ENCODE results near the gene RPLP2.

The RPLP2 gene

GRCh38 chr11:773830-774229 lies 35.9 kb upstream of the RPLP2 start:
- no peak for DNase-seq (ENCODE audit: low spot score)

GRCh38 chr11:774873-775592 lies 34.7 kb upstream of the RPLP2 start:
- DNase-seq (ENCODE audit: low spot score): no peak

GRCh38 chr11:776263-776560 lies 33.6 kb upstream of the RPLP2 start:
- no peak for DNase-seq (ENCODE audit: low spot score)

DNA sequence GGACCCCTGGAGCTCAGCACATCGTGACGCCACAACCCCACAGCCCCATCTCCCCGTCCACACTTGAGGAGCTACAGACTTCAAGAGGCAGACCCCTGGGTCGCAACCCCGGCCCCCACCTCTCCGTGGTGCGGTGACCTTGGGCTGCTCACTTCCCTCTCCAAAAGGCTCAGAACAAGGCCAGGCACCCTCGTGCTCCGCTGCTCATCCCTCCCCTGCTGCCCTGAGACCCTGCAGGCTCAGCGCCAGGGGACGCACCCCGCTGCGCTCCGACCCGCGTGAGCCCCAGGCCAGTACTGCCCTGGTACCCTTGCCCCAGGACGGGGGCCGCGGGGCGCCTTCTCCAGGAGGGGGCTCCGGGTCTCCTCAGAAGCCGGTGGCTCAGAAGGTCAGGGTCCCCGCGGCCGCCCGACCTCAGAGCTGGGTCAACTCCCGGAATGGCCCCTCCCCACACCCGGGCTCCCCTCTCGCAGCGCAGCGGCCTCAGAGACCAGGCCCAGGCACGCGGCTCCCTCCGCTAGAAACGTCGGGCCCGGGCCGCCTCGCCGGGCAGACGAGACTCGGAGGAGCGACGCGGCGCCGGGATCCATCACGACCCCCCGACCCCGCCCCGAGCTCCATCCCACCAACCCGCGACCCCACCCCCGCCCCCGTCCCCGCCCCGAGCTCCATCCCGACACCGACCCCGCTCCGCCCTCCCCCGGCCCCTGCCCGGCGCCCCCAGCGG lies 33.0 kb upstream of the RPLP2 start:
- peak; percentile 74 for DNase-seq (ENCODE audit: low spot score)

DNA sequence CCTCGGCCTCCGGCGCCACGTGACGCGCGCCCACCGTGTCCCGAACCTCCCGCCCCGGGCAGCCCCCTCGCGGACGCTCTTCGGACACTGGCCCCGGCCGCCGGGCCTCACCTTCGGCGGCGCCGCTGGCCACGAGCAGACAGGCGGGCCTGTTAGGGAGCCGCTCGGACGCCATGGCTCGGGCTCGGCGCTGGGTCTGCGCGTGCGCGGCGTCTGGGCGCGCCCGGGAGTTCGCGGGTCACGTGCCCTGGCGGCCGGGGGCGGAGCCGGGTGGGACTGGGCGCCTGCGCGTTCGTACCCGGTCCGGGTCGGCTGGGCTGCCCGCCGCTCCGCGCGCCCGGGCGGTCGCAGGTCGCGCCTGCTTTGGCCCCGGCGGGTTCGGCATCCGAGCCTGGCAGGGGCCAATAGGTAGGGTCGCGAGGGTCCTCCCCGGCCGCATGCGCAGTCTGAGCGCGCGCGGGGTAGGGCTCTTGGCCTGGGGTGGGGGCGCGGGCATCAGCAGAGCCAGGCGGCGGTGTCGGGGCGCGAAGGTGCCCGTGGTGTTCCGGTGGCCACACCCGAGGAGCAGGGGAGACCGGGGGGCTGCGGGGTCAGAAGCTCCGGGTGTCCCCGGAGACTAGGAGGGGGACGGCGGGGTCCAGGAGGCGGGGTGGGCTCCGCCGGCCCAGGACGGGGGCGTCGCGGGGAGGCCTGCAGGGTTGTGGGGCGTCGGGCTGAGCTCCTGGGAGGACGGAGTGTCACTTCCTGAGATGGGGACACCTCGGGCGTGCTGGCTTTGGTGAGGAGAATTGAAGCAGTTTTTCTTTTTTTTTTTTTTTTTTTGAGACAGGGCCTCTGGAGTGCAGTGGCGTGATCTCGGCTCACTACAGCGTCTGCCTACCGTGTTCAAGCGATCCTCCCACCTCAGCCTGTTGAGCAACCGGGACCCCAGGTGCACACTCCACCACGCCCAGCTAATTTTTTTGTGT lies 32.2 kb upstream of the RPLP2 start, which contains the start of gene GATD1:
GATD1 (minus strand) TSS at position 200 of the 968 bp plus-strand sequence; CDS start at position 175, 25 bp downstream.
- DNase-seq (ENCODE audit: low spot score): peak; percentile 100

DNA sequence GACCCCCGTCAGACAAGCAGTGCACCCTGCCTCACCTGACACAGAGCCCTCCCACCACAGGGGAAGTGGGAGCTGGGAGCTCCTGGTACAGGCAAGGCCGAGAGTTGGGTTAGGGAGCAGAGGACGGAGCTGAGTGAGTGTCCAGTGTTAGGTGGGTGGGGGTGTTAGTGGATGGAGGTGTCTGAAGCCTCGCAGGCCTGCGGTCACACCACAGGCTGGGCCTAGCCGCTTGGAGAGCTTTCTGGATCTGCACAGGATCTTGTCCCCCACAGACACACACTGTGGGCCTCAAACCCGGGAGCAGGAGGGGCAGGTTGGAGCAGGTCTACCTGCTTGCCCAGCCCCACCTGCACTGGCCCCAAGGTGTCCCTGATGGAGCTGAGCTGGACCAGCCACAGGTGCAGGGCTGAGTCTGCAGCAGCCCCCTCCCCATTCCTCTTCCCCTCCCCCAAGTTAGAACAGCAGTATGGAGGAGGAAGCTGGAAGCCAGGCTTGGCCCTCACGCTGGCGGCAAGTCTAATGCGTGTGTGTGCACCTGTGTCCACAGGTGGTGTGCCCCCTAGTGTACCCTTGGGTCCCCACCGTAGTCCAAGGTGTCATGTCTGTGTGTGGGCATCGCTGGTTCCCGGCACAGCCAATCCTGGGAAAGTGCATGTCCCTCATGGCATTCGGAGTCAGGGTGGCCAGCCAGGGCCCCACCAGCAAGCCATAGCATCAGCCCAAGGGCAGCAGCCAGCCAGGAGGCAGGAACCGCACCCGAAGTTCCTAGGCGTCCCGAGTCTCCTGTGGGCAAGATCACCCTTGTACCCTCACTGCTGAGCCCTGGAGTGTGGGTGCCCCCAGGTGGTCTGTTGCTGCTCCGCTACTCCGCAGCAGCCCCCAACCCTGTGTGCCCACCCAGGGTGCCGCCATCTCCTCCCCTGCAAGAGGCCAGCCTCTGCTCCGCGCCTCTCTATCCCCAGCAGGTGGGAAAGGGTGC lies 30.5 kb upstream of the RPLP2 start:
- DNase-seq (ENCODE audit: low spot score): no peak

GRCh38 chr11:779955-780532 lies 29.7 kb upstream of the RPLP2 start:
- no peak for DNase-seq (ENCODE audit: low spot score)

- no peak for DNase-seq (ENCODE audit: low spot score)
These were observed 27.2 kb upstream of the RPLP2 start for GRCh38 chr11:782264-783174.

DNA sequence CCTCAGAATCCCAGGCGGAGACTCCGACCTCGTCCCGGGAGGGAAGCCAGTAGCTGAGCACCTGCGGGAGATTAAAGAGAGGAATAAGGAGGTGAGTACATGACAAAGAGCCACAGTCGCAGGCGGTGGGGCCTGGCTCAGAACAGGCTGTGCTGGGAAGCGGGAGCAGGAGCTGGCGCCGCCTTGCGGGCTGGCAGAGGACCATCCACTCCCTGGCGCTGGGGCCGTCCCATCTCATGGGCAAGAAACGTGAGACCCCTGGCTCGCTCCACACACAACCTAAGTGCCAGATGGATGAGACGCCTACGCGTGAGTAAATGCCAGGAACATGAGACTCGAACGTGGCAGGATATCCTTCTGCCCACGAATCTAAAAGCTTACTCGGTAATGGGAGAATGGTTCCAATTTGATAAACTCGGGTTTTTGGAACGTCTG lies 26.2 kb upstream of the RPLP2 start:
- no peak for DNase-seq (ENCODE audit: low spot score)

DNA sequence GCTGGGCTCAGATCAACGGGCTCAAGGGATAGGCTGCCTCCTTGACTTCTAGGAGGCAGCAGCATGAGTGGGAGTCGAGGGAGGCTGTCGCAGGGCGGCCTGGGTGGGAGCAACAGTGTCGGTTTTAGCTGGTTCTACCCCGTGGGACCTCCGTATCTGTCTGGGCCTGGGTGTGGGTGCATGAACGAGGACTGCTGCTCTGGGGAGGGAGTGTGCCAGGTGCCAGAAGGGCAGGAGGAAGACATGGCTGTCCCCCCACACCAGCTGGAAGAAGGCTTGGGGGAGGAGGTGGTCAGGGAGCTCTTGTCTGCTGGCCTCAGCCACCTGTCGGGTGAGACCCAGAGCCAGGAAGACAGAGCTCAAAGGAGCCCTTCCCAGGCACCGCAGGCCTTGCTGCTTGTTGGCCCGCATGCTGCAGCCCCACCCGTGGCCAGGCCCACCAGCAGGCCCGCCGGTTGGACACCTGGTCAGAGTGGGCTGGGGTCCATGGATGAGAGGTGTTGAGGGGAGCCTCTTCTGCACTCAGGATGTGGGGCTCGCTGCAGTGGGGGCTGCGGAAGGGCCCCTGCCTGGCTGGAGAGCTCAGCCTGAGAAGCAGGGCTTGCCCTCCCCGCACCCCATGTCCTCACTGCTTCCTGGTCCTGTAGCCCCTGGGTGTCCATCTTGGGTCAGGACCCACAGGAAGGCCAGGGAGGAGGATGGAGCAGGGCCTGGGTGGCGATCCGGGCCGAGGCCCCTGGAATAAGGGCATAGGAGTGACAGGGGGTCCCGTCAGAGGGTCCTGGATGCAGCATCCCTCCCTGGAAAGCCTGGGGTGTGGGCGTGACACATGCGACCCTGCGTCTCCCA lies 23.3 kb upstream of the RPLP2 start:
- DNase-seq (ENCODE audit: low spot score): no peak

DNA sequence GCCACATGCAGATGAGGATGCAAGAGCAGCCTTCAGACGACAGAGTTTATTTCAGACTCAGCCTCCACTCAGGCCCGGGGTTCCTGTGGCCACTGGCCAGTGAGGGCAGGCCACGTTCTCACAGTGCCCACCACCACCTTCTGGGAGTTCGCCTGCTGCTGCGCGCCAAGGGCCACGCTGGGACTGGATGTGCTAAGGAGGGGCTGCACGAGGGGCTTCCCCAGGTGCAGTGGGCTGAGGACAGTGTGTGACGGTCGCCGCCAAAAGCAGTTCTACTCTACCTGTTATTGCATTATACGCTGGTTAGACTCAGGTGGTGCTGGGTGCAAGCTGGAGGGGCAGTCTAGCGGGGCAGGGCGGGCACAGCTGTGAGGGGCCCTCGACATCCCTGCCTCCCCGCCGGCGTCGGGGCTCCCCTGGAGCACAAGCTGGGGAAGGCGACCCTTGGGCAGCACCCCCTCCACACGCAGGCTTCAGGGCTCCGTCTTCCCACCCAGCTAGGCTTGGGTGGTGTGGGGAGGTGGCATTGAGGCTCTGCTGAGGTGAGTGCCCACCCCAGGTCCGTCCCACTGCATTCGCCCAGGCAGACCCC lies 22.6 kb upstream of the RPLP2 start:
- no peak for DNase-seq (ENCODE audit: low spot score)

GRCh38 chr11:788009-788640 lies 21.6 kb upstream of the RPLP2 start:
- DNase-seq (ENCODE audit: low spot score): no peak

DNA sequence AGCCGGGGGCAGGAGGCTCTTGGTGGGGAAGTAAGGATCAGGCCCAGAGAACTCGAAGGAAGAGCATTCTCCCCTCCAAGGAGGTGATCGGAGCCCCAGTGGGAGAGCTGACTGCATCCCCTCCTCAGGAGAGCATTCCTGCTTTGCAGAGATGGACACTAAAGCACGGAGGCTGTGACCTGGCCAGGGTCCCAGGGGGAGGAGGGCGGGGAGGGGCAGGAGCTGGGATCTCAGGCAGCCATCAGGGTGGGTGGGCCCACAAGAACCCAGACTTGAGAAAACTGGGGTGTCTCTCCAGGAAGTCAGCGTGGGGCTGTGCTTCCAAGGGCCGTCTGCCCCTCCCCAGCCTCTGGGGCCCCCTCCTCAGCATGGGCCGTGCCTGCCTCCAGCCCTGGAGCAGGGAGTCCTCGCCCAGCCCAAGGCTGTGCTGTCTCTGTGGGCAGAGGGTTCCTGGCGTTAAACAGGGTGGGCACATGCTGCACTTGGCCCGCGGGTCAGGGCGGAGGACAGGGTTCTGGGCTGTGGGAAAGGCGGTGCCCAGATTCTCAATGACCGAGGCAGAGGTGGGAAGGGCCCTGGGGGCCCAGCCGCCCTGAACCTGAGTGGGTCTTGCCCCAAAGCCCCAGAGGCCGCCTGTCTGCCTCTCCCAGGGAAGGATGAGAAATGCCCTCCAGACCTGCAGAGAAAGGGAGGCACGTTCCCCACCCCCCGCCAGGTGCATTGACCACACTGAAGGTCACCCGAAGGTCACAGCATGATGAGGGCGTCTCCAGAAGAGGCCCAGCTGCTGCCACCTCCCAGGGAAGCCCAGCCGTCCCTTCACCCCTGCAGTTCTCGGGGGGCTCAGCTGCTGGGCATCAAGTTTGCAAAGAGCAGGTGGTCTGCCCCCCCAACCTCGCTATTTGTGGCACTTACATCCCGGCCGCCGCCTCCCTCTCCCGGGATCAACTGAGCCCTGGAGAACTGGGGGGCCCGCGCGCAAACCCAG lies 20.5 kb upstream of the RPLP2 start:
- no peak for DNase-seq (ENCODE audit: low spot score)

DNA sequence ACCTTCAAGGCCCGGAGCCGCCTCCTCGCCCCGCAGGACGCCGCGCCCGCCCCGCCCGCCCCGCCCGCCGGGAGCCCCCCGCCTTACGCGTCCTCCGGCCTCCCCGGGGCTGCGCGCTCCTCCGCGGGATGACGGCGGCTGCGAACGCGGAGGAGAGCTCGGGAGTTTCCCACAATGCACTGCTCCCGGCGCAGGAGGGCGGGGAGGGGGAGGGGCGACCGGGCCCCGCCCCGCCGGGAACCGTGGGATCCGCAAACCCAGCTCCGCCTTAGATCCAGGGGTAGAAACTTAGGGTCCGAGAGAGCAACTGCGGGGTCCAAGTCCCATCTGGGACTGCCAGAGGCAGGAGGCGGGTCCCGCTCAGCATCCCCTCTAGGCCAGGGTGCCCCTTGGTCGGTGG lies 19.8 kb upstream of the RPLP2 start, which contains the start of gene CEND1:
CEND1 (minus strand) TSS at position 148 of the 400 bp plus-strand sequence. CDS start 1,514 bp downstream, outside the sequence.
- DNase-seq (ENCODE audit: low spot score): peak; percentile 80

GRCh38 chr11:790721-791564 lies 18.8 kb upstream of the RPLP2 start:
- no peak for DNase-seq (ENCODE audit: low spot score)

All from hepatic stellate cell (primary cell).